ENCODE data around the gene PARVA.

PARVA gene

GRCh38 chr11:12531020-12531419 is 153.6 kb downstream of the PARVA start:
- no peak for DNase-seq (ENCODE audit: low read depth)

GRCh38 chr11:12531681-12532080 is 154.3 kb downstream of the PARVA start:
- DNase-seq (ENCODE audit: low read depth): no peak

GRCh38 chr11:12532580-12532979 is 155.2 kb downstream of the PARVA start:
- no peak for DNase-seq (ENCODE audit: low read depth)

DNA sequence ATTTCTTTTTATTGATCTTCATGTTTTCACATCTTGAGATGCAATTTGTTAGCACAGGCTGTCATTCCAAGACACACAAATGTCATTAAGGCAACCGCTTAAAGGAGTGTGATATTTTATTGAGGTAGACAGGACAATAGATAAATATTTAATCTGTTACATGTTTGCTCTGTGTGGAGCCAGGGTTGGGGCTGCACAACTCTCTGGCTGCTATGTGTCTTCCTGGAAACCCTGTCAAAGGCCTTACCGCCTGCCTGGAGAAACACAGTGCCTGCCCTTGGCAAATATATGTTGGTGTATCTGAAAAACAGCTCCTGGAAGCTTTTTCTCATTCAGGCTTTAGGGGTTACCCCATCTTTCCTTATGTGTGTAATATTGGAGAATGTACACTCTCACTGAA is 157.2 kb downstream of the PARVA start:
- no peak for DNase-seq (ENCODE audit: low read depth)

DNA sequence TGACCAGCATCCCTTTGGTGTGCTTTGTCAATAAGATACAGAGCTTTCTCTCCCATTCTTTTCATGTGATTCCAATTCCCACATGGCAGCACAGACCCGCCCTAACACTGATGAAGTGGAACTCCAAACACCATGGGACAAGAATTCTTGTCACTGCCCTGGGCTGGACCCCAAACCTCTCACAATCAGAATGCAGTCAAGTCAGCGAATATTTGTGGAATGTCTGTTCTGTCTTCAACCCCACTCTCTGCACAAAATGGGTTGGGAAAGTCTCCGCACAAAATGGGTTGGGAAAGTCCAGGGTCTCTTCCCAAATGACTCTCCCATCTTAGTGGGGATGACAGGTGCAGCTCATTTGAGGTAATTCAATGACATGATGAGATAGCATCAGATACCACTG is 157.9 kb downstream of the PARVA start:
- DNase-seq (ENCODE audit: low read depth): no peak

- DNase-seq (ENCODE audit: low read depth): no peak
Observed at GRCh38 chr11:12536566-12536965, 159.2 kb downstream of the PARVA start.

GRCh38 chr11:12537778-12538401 is 160.5 kb downstream of the PARVA start:
- no peak for DNase-seq (ENCODE audit: low read depth)

- DNase-seq (ENCODE audit: low read depth): no peak
Observed at GRCh38 chr11:12538889-12539421, 161.6 kb downstream of the PARVA start.

DNA sequence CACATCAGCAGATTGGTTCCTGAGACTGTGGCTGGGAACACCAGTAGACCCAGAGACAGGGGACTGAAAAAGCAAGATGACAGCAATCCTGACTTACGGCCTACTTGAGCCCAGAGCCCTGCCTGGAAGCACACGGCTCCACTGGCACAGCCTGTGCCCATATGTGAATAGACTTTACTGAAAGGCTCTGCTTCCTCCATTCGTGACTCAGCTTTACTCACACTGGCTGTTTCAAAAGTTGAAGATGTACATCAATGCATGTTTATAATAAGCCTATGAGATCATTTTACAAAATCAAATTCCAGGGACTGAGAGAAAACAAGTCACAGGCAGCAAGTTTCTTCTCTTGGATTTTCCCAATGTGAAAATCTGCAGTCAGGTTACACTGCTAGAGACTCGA is 162.2 kb downstream of the PARVA start:
- peak; percentile 96 for DNase-seq (ENCODE audit: low read depth)

- DNase-seq (ENCODE audit: low read depth): peak; percentile 66
Observed at GRCh38 chr11:12540075-12540680, 162.8 kb downstream of the PARVA start.

GRCh38 chr11:12540913-12541582 is 163.7 kb downstream of the PARVA start:
- peak; percentile 96 for DNase-seq (ENCODE audit: low read depth)

- DNase-seq (ENCODE audit: low read depth): no peak
Observed at GRCh38 chr11:12541583-12542151, 164.3 kb downstream of the PARVA start.

- peak; percentile 33 for DNase-seq (ENCODE audit: low read depth)
Observed at GRCh38 chr11:12542186-12542935, 165.0 kb downstream of the PARVA start.

DNA sequence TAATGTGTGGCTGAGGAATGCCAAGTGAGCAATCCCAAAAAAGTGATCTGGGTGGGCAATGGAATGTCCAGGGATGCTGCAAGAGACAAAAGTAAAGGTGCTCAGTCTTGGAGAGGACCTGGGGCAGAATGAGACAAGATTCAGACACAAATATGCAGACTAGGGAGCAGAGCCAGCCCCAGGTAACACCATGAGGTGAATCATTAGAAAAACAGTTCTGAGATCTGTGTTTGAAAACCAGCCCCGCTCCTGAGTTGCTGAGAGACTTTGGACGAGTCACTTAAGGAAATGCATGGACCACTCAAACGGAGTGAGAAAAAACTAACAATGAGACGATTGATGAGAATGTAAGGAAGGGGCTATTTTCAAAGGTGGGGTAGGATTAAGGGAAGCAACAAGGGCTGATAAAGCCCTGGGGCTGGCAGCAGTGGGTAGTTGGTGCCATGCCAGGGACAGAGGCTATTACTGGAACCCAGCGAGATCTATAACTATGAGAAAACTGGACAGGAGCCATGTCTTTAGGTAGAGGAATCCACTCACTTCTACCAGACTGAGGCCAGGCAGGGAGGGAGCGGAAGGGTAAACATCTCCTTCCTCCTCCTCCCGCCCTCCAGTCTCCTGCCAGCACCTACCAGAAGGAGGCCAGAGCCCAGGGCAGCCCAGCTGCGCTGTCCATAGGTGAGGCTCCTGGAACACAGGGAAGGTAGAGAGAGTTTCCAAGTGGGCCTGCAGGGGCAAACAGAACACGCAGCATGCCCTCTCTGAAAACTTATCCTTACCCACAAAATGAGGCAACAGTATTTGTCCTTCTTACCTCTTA is 166.4 kb downstream of the PARVA start:
- peak; percentile 27 for DNase-seq (ENCODE audit: low read depth)

DNA sequence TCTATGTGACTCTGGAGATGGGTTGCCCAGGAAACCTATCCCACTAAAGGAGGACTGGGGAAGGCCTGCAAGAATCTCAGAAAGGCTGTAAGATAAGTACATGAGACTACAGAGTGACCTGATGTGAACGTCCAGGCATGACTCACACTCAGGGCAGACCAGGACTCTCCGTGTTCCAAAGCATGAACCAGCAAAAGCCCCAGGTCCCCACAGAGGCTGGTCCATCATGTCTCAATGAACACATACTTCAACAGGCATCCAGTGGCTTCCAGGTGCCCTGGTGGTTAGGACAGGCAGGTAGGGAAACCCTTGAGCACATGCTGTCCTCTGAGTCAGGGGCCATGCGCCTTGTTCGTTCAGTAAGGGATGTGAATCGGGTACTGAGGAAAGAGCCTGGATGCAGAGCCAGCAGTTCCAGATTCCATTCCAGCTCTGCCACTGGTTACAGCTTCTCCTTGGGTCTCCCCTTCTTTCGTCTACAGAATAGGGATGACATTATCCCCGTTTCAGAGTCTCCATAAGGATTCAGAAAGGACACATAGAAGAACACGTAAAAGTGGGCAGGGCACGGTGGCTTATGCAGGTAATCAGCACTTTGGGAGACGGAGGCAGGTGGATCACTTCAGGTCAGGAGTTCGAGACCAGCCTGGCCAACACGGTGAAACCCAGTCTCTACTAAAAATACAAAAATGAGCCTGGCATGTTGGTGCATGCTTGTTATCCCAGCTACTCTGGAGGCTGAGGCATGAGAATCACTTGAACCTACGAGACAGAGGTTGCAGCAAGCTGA is 167.8 kb downstream of the PARVA start:
- DNase-seq (ENCODE audit: low read depth): peak; percentile 49

DNA sequence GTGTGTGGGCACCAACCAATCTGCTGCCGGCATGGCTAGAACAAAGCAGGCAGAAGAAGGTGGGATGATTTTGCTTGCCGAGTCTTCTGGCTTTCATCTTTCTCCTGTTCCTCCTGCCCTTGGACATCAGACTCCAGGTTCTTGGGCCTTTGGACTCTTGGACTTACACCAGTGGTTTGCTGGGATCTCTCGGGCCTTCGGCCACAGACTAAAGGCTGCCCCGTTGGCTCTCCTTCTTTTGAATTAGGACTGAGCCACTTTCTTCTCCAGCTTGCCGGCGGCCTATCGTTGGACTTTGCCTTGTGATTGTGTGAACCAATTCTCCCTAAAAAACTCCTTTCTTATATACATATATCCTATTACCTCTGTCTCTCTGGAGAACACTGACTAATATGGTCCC is 168.8 kb downstream of the PARVA start:
- DNase-seq (ENCODE audit: low read depth): no peak

- no peak for DNase-seq (ENCODE audit: low read depth)
Observed at GRCh38 chr11:12546660-12547059, 169.3 kb downstream of the PARVA start.

- DNase-seq (ENCODE audit: low read depth): no peak
Observed at GRCh38 chr11:12547953-12548650, 170.7 kb downstream of the PARVA start.

GRCh38 chr11:12552692-12553091 is 175.3 kb downstream of the PARVA start:
- peak; percentile 88 for DNase-seq (ENCODE audit: low read depth)

- no peak for DNase-seq (ENCODE audit: low read depth)
Observed at GRCh38 chr11:12554122-12554521, 176.8 kb downstream of the PARVA start.
